GM12874 (cell line): ENCODE results near the gene USH1C.

ENCODE experiments used
- CTCF ChIP-seq: IDR thresholded peaks from 2 replicates; pipeline ENCODE4 v1.5.1; 2011; ENCODE audit warnings: low read depth, mild to moderate bottlenecking, control low read depth, low read length, moderate library complexity; ENCODE audit not compliant: insufficient read depth

USH1C gene

GRCh38 chr11:17551347-17552040 lies 7.3 kb upstream of the USH1C start:
- no peak for TF ChIP-seq CTCF

GRCh38 chr11:17550450-17551346 lies 6.5 kb upstream of the USH1C start:
- no peak for TF ChIP-seq CTCF

- no peak for TF ChIP-seq CTCF
These were observed 4.2 kb upstream of the USH1C start for GRCh38 chr11:17548444-17548843.

- TF ChIP-seq CTCF: no peak
These were observed 3.7 kb upstream of the USH1C start for GRCh38 chr11:17547932-17548331.

- TF ChIP-seq CTCF: no peak
These were observed 2.9 kb upstream of the USH1C start, which contains the start of gene OTOG for GRCh38 chr11:17547051-17547577. Gene OTOG, plus strand, starts transcription at chr11:17547259. Its CDS starts 114 bp downstream, at chr11:17547373.

- no peak for TF ChIP-seq CTCF
These were observed 2.0 kb upstream of the USH1C start for GRCh38 chr11:17546240-17546639.

GRCh38 chr11:17543574-17544180 lies 539 bp downstream of the USH1C start:
- no peak for TF ChIP-seq CTCF
